ENCODE data around the gene KDM1A. TPM values are rescaled to one million over a fixed set of nuclear protein-coding genes. Genes with fewer than 3 reads are reported as not detected.
"Not testable (repeated sequence)": the region's sequence is repeated elsewhere in the genome, so short reads cannot be mapped to it uniquely, and the experiment has no call there.

The KDM1A gene
- total RNA-seq, 1 donor from 2014 or later: 164 TPM

DNA sequence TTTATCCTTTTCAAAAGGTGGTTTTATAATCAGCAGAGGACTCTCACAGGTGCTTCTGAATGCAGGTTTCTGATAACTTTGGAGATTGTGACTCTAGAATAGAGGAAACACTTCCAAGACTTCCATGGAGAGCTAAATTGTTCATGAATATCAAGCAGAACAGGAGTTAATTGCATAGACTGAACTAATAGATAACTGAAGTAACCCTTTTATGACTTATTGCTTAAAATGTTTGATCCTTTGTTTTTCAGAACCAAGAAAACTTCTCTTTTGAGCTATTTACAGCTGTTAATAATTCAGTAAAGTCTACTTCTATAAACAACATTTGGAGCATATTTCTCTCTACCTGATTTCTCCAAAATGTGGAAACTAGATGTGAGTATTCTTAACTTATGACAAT is 23.5 kb upstream of the KDM1A start:
- TF ChIP-seq, protein P1, sequence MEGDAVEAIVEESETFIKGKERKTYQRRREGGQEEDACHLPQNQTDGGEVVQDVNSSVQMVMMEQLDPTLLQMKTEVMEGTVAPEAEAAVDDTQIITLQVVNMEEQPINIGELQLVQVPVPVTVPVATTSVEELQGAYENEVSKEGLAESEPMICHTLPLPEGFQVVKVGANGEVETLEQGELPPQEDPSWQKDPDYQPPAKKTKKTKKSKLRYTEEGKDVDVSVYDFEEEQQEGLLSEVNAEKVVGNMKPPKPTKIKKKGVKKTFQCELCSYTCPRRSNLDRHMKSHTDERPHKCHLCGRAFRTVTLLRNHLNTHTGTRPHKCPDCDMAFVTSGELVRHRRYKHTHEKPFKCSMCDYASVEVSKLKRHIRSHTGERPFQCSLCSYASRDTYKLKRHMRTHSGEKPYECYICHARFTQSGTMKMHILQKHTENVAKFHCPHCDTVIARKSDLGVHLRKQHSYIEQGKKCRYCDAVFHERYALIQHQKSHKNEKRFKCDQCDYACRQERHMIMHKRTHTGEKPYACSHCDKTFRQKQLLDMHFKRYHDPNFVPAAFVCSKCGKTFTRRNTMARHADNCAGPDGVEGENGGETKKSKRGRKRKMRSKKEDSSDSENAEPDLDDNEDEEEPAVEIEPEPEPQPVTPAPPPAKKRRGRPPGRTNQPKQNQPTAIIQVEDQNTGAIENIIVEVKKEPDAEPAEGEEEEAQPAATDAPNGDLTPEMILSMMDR (IDR thresholded peaks at IDR 0.05; ENCODE audit: unreplicated experiment): no peak
- no peak for DNase-seq (ENCODE audit: low spot score in 2 of 2, unreplicated experiment in 2 of 2)
- H3K4me1 Mint-ChIP-seq: no peaks in the 10 kb centered on the region

DNA sequence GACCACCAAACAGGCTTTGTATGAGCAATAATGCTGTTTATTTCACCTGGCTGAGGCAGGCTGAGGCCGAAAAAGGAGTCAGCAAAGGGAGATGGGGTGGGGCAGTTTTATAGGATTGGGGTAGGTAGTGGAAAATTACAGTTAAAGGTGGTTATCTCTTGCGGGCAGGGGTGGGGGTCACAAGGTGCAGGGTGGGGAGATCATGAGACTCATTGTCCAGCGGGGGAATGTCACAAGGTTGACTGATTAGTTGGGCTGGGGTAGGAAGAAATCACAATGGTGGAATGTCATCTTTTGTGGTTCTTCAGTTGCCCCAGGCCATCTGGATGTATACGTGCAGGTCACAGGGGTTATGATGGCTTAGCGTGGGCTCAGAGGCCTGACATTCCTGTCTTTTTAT is 21.7 kb upstream of the KDM1A start:
- not testable (repeated sequence) for H3K27me3 Mint-ChIP-seq (ENCODE audit: low read depth); H3K4me1 Mint-ChIP-seq; H3K36me3 Mint-ChIP-seq; DNase-seq (ENCODE audit: low spot score in 2 of 2, unreplicated experiment in 2 of 2); H3K27ac Mint-ChIP-seq; H3K4me3 Mint-ChIP-seq
- H3K9me3 Mint-ChIP-seq: peaks cover 12% of the 10 kb centered on the region

More for the DNA sequence above, 23.5 kb upstream of the KDM1A start:
- Mint-ChIP-seq H3K36me3 (peaks cover 1% of the 10 kb centered on the region), H3K9me3 (peaks cover 16% of the 10 kb centered on the region), H3K27ac (no peak overlapping the region), H3K4me3 (no peak overlapping the region), H3K27me3 (ENCODE audit: low read depth) (no peaks in the 10 kb centered on the region)

DNA sequence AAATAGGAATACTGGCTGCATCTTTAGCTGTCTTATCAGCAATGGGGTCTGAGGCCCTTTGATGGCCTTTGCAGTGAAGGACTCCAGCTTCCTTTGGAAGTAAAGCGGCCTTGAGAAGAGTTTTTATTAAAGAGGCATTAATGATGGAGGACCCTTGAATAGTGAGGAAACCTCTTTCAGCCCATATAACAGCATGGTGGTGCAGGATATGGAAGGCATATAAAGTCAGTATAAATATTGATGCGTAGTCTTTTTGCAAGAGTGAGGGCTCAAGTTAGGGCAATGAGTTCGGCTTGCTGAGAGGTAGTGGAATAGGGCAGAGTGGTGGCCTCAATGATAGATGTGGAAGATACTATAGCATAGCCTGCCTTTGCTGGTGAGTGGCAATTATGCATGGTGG is 19.1 kb upstream of the KDM1A start:
- H3K36me3 Mint-ChIP-seq; H3K9me3 Mint-ChIP-seq; DNase-seq (ENCODE audit: low spot score in 2 of 2, unreplicated experiment in 2 of 2); H3K27ac Mint-ChIP-seq; H3K4me3 Mint-ChIP-seq; H3K4me1 Mint-ChIP-seq; H3K27me3 Mint-ChIP-seq (ENCODE audit: low read depth): not testable (repeated sequence)

DNA sequence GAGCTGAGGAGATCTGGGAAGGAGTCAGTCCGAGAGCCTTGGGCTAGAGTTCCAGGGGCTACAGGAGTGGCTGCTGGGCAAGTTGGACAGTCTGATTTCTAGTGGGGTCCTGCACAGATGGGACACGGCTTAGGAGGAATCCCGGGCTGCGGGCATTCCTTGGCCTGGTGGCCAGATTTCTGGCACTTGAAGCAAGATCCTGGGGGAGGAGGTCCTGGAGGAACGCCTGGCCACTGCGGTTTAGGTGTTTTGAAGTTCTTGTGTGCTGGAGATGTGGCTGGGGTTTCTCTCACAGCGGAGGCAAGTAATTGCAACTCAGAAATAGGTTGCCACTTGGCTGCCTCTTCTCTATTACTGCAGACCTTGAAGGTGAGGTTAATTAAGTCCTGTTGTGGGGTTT is 17.1 kb upstream of the KDM1A start:
- H3K36me3 Mint-ChIP-seq; H3K4me1 Mint-ChIP-seq; H3K27me3 Mint-ChIP-seq (ENCODE audit: low read depth); H3K9me3 Mint-ChIP-seq; H3K4me3 Mint-ChIP-seq; H3K27ac Mint-ChIP-seq; DNase-seq (ENCODE audit: low spot score in 2 of 2, unreplicated experiment in 2 of 2): not testable (repeated sequence)

DNA sequence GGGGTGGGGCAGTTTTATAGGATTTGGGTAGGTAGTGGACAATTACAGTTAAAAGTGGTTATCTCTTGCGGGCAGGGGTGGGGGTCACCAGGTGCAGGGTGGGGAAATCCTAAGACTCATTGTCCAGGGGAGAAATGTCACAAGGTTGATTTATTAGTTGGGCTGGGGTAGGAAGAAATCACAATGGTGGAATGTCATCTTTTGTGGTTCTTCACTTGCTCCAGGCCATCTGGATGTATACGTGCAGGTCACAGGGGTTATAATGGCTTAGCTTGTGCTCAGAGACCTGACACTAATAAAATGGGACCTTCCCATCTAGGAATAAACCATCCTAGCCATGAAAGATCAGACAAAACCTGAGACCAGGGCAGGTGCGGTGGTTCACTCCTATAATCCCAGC is 15.2 kb upstream of the KDM1A start:
- DNase-seq (ENCODE audit: low spot score in 2 of 2, unreplicated experiment in 2 of 2): no peak
- TF ChIP-seq, protein P1 (IDR thresholded peaks at IDR 0.05; ENCODE audit: unreplicated experiment): no peak
- Mint-ChIP-seq H3K4me3 (no peak overlapping the region), H3K4me1 (no peaks in the 10 kb centered on the region), H3K27me3 (ENCODE audit: low read depth) (peaks cover 7% of the 10 kb centered on the region), H3K36me3 (no peaks in the 10 kb centered on the region), H3K27ac (no peak overlapping the region), H3K9me3 (no peaks in the 10 kb centered on the region)

DNA sequence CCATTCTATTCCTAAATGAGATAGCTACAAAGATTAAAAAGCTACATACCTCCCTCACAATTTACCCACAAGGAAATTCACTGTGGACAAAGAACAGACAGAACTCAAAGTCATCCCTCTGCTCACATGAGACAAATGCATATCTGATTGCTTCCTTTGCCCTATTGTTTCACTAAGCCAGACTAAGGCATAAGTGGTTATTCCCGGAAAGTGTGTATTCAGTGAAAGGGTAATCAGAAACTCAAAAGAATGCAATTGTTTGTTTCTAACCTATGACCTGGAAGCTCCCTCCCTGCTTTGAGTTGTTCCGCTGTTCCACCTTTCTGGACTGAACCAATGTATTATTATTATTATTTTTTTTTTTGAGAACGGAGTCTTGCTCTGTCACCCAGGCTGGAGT is 14.5 kb upstream of the KDM1A start:
- H3K4me3 Mint-ChIP-seq; DNase-seq (ENCODE audit: low spot score in 2 of 2, unreplicated experiment in 2 of 2); H3K36me3 Mint-ChIP-seq; H3K4me1 Mint-ChIP-seq; H3K27me3 Mint-ChIP-seq (ENCODE audit: low read depth); H3K27ac Mint-ChIP-seq; H3K9me3 Mint-ChIP-seq: not testable (repeated sequence)

DNA sequence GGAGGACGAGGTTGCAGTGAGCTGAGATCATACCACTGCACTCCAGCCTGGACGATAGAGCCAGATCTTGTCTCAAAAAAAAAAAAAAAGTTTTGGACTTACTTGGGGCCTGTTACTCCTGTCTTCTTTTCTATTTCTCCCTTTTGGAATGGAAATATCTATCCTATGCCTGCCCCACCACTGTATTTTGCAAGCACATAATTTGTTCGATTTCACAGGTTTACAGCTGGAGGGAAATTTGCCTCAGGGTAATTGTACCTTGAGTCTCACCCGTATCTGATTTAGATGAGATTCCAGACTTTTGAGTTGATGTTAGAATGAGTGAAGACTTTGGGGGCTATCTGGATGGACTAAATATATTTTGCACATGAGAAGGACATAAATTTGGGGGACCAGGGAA is 12.2 kb upstream of the KDM1A start:
- H3K9me3 Mint-ChIP-seq: no peaks in the 10 kb centered on the region
- peaks cover 7% of the 10 kb centered on the region for H3K27me3 Mint-ChIP-seq (ENCODE audit: low read depth)
- no peak overlapping the region for H3K4me3 Mint-ChIP-seq
- no peak overlapping the region for H3K27ac Mint-ChIP-seq
- DNase-seq (ENCODE audit: low spot score in 2 of 2, unreplicated experiment in 2 of 2): no peak
- H3K36me3 Mint-ChIP-seq: no peaks in the 10 kb centered on the region
- TF ChIP-seq, protein P1 (IDR thresholded peaks at IDR 0.05; ENCODE audit: unreplicated experiment): no peak
- no peaks in the 10 kb centered on the region for H3K4me1 Mint-ChIP-seq

DNA sequence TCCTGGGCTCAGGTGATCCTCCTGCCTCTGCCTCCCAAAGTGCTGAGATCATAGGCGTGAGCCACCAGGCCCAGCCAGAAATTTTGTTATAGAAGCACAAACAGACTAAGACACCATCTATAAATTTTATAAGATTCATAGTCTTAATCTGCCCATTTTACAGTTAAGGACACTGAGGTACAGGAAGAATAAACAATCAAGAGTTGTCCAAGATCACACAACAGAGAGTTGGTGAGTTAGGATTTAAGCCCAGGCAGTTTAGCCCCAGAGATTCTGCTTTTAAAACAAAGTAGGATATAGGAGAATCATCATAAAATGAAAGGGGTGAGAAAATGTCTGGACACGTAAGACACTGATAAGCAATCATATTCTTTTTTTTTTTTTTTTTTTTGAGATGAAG is 10.4 kb upstream of the KDM1A start:
- Mint-ChIP-seq H3K4me1 (no peaks in the 10 kb centered on the region), H3K27ac (no peak overlapping the region), H3K9me3 (no peaks in the 10 kb centered on the region), H3K36me3 (no peaks in the 10 kb centered on the region), H3K27me3 (ENCODE audit: low read depth) (peaks cover 2% of the 10 kb centered on the region), H3K4me3 (no peak overlapping the region)
- TF ChIP-seq, protein P1 (IDR thresholded peaks at IDR 0.05; ENCODE audit: unreplicated experiment): no peak
- no peak for DNase-seq (ENCODE audit: low spot score in 2 of 2, unreplicated experiment in 2 of 2)

DNA sequence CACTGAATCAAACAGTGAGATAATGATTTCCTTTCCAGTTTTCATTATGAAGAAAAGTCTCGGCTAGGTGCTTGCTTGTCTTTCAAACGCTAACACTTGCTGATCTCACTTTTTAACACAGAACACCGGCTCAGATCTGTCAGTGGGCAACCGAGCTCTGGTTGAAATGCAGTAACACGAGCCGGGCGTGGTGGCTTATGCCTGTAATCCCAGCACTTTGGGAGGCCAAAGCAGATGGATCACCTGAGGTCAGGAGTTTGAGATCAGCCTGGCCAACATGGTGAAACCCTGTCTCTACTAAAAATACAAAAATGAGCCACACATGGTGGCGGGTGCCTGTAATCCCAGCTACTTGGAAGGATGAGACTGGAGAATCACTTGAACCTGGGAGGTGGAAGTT is 9.2 kb upstream of the KDM1A start:
- not testable (repeated sequence) for H3K27ac Mint-ChIP-seq; H3K27me3 Mint-ChIP-seq (ENCODE audit: low read depth); H3K9me3 Mint-ChIP-seq; H3K4me3 Mint-ChIP-seq; H3K4me1 Mint-ChIP-seq; DNase-seq (ENCODE audit: low spot score in 2 of 2, unreplicated experiment in 2 of 2); H3K36me3 Mint-ChIP-seq
